Rectal smooth muscle tissue (tissue), 1 donor: Measurements from ENCODE around the gene TRAPPC2L.

Experiments
- H3K27ac ChIP-seq: one replicate; pipeline ENCODE4 v1.7.0; 2013; ENCODE audit warnings: low read depth, low read length, inconsistent platforms
- H3K27me3 ChIP-seq: one replicate; pipeline ENCODE4 v1.7.0; 2013; ENCODE audit warnings: low read length; ENCODE audit not compliant: control insufficient read depth, insufficient read depth
- H3K36me3 ChIP-seq: one replicate; pipeline ENCODE4 v1.7.0; 2013; ENCODE audit warnings: low read length; ENCODE audit not compliant: control insufficient read depth, insufficient read depth
- H3K4me1 ChIP-seq: one replicate; pipeline ENCODE4 v1.7.0; 2013; ENCODE audit warnings: low read length; ENCODE audit not compliant: control insufficient read depth, insufficient read depth
- H3K4me3 ChIP-seq: one replicate; pipeline ENCODE4 v1.7.0; 2013; ENCODE audit warnings: low read length
- H3K9ac ChIP-seq: one replicate; pipeline ENCODE4 v1.7.0; 2013; ENCODE audit warnings: low read length

Gene TRAPPC2L

GRCh38 chr16:88870608-88871348 lies 13.9 kb downstream of the TRAPPC2L start:
- Histone ChIP-seq H3K27me3 (peaks cover 11% of the 10 kb centered on the region), H3K4me3 (peak overlapping the region; percentile 32)

GRCh38 chr16:88871349-88871702 lies 14.4 kb downstream of the TRAPPC2L start:
- no peak overlapping the region for H3K9ac ChIP-seq
- no peak overlapping the region for H3K27ac ChIP-seq
- H3K4me1 ChIP-seq: no peaks in the 10 kb centered on the region
- no peak overlapping the region for H3K4me3 ChIP-seq
- H3K36me3 ChIP-seq: no peaks in the 10 kb centered on the region
- H3K27me3 ChIP-seq: peaks cover 11% of the 10 kb centered on the region

More at GRCh38 chr16:88870608-88871348, 13.9 kb downstream of the TRAPPC2L start:
- Histone ChIP-seq H3K36me3 (no peaks in the 10 kb centered on the region), H3K9ac (no peak overlapping the region), H3K27ac (no peak overlapping the region), H3K4me1 (no peaks in the 10 kb centered on the region)

GRCh38 chr16:88871730-88872416 lies 14.9 kb downstream of the TRAPPC2L start:
- no peaks in the 10 kb centered on the region for H3K4me1 ChIP-seq
- no peak overlapping the region for H3K9ac ChIP-seq
- peaks cover 11% of the 10 kb centered on the region for H3K27me3 ChIP-seq
- H3K4me3 ChIP-seq: no peak overlapping the region
- no peaks in the 10 kb centered on the region for H3K36me3 ChIP-seq
- H3K27ac ChIP-seq: no peak overlapping the region

- Histone ChIP-seq H3K4me1 (no peaks in the 10 kb centered on the region), H3K9ac (no peak overlapping the region), H3K27me3 (peaks cover 11% of the 10 kb centered on the region)
These were observed 15.9 kb downstream of the TRAPPC2L start for GRCh38 chr16:88872650-88873331.

GRCh38 chr16:88874938-88875599 lies 18.1 kb downstream of the TRAPPC2L start:
- no peaks in the 10 kb centered on the region for H3K4me1 ChIP-seq

More at GRCh38 chr16:88872650-88873331, 15.9 kb downstream of the TRAPPC2L start:
- no peak overlapping the region for H3K27ac ChIP-seq
- no peaks in the 10 kb centered on the region for H3K36me3 ChIP-seq
- no peak overlapping the region for H3K4me3 ChIP-seq

GRCh38 chr16:88875703-88876234 lies 18.8 kb downstream of the TRAPPC2L start:
- Histone ChIP-seq H3K27ac (no peak overlapping the region), H3K36me3 (peaks cover 3% of the 10 kb centered on the region), H3K27me3 (peaks cover 11% of the 10 kb centered on the region), H3K4me1 (no peaks in the 10 kb centered on the region), H3K4me3 (no peak overlapping the region), H3K9ac (no peak overlapping the region)

More at GRCh38 chr16:88874938-88875599, 18.1 kb downstream of the TRAPPC2L start:
- Histone ChIP-seq H3K36me3 (peaks cover 3% of the 10 kb centered on the region), H3K9ac (no peak overlapping the region), H3K27me3 (peaks cover 11% of the 10 kb centered on the region), H3K4me3 (no peak overlapping the region), H3K27ac (no peak overlapping the region)

GRCh38 chr16:88876942-88877526 lies 20.1 kb downstream of the TRAPPC2L start:
- H3K27me3 ChIP-seq: peaks cover 2% of the 10 kb centered on the region
- peaks cover 3% of the 10 kb centered on the region for H3K36me3 ChIP-seq
- H3K4me3 ChIP-seq: no peak overlapping the region
- H3K27ac ChIP-seq: no peak overlapping the region
- H3K4me1 ChIP-seq: no peaks in the 10 kb centered on the region
- no peak overlapping the region for H3K9ac ChIP-seq

- Histone ChIP-seq H3K27ac (no peak overlapping the region), H3K9ac (no peak overlapping the region), H3K36me3 (peaks cover 3% of the 10 kb centered on the region), H3K4me1 (no peaks in the 10 kb centered on the region), H3K27me3 (peaks cover 2% of the 10 kb centered on the region), H3K4me3 (no peak overlapping the region)
These were observed 20.8 kb downstream of the TRAPPC2L start for GRCh38 chr16:88877564-88878289.

GRCh38 chr16:88878356-88878755 lies 21.4 kb downstream of the TRAPPC2L start:
- H3K36me3 ChIP-seq: peaks cover 3% of the 10 kb centered on the region

GRCh38 chr16:88878967-88879787 lies 22.2 kb downstream of the TRAPPC2L start:
- Histone ChIP-seq H3K36me3 (peaks cover 3% of the 10 kb centered on the region), H3K4me1 (no peaks in the 10 kb centered on the region), H3K27me3 (peaks cover 2% of the 10 kb centered on the region), H3K27ac (no peak overlapping the region), H3K4me3 (no peak overlapping the region), H3K9ac (no peak overlapping the region)

More at GRCh38 chr16:88878356-88878755, 21.4 kb downstream of the TRAPPC2L start:
- Histone ChIP-seq H3K4me1 (no peaks in the 10 kb centered on the region), H3K27me3 (peaks cover 2% of the 10 kb centered on the region), H3K4me3 (no peak overlapping the region), H3K9ac (no peak overlapping the region), H3K27ac (no peak overlapping the region)

GRCh38 chr16:88879788-88880055 lies 22.8 kb downstream of the TRAPPC2L start:
- Histone ChIP-seq H3K36me3 (peaks cover 3% of the 10 kb centered on the region), H3K4me1 (no peaks in the 10 kb centered on the region), H3K4me3 (no peak overlapping the region), H3K9ac (no peak overlapping the region), H3K27me3 (peaks cover 2% of the 10 kb centered on the region), H3K27ac (no peak overlapping the region)
